ENCODE measurements around the gene MSANTD1.
A peak's percentile ranks its signal among the peaks of the same experiment; 100 is the strongest.

Gene MSANTD1

GRCh38 chr4:3248811-3249661, at the start of gene MSANTD1:
MSANTD1 (plus strand) TSS chr4:3249159; CDS start chr4:3249223, 64 bp downstream.
- no peak for DNase-seq (ENCODE audit: low read depth in 2 of 2, low spot score in 1 of 2)

- no peak for DNase-seq (ENCODE audit: low read depth in 2 of 2, low spot score in 1 of 2)
These were observed 49.1 kb upstream of the MSANTD1 start for GRCh38 chr4:3199653-3200422.

DNA sequence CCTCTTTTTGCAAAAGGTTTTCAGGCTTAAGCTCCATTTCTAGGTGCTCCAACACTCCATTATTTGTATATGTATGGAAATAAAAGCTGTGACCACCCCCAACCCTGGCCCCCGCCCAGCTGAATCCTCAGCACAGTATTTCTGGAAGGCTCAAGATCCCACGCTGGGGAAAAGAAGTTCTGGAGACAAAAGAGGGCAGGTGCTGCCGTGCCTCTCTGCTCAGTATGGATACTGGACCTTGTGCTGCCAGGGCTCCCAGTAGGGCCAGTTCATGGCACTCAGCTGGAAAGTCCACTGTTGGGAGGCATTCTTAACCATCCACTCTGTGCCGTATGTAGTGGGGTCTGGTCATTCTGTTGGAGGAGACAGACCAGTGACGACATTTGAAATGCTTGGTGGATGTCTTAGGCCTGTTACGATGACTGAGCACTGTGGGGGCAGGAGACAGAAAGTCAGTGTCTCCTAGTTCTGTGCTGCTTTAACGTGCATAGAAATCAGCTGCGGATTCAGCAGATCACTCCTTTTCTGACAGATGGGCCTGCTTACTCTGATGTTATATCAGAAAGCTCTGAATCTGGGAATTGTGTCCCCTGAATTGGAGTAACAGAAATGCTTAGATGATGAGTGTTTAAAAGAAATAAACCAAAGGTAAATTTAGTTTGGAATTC, 48.4 kb upstream of the MSANTD1 start:
- no peak for DNase-seq (ENCODE audit: low read depth in 2 of 2, low spot score in 1 of 2)

DNA sequence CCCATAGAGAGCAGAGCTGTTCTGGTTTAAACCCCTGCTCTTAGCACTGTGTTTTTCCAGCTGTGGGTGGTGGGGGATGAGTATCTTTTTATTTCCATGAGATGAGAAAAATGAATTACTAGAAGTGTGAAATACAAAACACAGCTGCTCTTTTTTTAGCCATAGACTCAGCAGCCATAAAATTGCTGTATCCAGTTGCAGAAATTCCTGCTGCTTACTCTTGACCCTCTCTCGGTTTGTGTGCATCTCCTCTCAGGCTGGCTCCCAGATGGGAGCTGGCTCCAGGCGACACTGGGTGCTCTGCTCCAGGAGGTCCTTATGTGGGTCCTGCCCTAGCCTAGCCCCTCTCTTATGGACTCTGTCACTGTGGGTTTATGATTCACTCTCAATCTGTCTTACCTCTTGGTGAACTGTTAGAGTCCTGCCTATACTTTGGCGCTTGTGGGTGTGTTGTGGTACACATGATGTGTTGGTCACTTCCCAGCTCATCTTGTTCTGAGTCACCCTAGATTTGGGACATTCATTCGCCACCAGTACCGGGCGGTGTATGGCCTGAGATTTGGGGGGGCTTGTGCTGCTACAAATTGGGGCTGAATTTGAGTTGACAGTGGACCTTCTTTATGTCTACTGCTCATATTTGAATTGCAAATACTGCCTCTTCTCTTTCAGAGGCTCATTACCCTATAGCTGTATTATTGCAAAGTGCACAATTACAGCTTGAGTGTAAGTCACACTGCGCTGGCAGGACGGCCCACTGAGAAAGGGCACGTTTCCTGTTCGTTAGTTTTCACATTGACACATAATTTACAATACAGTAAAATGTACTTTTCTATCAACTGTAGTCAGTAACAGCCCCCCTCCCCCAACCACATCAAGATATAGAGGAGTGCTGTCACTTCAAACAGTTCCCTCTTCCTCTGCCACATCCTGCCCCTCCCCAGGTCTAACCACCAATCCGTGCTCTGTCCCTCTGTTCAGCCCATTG, 46.9 kb upstream of the MSANTD1 start:
- DNase-seq (ENCODE audit: low read depth in 2 of 2, low spot score in 1 of 2): peak in 1 of 2 donors; percentile 45

DNA sequence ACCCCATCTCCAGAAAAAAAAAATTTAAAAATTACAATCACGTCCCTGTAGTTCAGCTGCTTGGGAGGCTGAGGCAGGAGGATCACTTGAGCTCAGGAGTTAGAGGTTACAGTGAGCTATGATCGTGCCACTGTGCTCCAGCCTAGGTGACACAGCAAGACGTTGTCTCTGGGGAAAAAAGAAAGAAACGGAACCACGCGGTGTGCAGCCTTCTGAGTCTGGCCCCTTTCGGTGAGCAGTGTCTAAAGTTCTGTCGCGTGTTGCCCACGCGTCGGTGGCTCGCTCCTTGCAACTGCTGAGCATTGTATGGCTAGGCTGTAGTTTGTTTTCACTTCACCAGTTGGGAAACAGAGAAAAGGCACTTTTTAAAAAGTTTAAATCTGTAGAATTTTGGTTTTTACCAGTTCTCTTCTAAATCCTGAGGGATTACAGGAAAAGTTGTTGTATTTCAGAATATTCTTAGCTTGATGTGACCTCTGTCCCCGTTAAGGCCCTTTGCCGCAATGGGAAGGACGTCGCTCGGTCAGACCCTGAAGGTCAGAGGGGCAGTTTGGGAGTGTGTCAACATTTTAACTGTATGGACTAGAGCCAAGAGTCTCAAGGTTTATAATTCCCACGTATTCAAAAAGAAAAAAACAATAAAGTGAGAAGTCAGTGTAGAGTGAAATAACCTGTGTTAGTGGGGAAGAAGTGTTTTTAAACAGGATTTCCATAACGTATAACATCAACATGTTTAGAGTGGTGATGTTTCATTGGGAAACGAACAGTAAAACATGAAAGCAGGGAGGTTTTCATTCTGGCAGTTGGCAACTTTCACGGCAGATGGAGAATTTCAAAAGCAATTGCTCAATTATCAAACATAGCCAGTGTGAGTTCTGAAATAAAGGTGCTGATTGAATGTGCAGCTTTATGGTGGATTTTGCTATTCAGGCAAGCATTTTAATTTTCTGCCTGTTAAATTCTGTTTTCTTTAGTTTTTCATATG, 45.8 kb upstream of the MSANTD1 start:
- DNase-seq (ENCODE audit: low read depth in 2 of 2, low spot score in 1 of 2): no peak

DNA sequence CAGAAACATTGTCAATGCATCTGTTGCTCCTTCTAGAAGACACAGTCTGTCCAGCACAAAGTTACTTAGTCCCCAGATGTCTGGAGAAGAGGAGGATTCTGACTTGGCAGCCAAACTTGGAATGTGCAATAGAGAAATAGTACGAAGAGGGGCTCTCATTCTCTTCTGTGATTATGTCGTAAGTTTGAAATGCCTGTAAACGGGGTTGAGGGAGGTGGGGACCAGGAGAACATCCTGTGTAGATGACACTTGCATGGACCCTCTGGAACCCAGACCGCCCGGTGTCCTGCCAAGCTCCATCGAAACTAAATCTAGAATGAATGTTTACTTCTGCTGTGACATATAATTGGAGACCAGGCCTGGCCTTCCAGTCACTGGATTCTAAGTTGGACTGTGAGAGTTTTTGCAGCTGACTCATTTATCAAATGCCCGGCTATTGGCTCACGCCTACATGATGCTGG, 45.0 kb upstream of the MSANTD1 start:
- DNase-seq (ENCODE audit: low read depth in 2 of 2, low spot score in 1 of 2): no peak

DNA sequence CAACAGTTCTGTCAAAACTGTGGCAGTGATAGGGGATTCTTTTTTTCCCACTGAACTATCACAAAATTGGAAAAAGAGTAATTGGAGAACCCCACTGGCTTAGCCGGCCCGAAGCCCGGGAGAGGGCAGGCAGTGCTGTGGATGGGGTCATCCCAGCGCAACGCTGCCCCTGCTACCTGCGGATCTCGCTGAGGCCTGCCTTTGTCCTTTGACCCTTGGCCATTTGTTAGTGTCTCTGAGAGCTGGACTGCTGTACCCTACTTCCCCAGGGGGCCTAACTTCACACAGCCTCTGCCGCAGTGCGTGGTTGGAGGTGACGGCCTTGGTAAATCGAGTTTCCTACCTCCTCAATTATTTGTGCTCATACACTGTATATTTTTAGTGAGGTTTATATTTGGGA, 43.0 kb upstream of the MSANTD1 start:
- no peak for DNase-seq (ENCODE audit: low read depth in 2 of 2, low spot score in 1 of 2)

DNA sequence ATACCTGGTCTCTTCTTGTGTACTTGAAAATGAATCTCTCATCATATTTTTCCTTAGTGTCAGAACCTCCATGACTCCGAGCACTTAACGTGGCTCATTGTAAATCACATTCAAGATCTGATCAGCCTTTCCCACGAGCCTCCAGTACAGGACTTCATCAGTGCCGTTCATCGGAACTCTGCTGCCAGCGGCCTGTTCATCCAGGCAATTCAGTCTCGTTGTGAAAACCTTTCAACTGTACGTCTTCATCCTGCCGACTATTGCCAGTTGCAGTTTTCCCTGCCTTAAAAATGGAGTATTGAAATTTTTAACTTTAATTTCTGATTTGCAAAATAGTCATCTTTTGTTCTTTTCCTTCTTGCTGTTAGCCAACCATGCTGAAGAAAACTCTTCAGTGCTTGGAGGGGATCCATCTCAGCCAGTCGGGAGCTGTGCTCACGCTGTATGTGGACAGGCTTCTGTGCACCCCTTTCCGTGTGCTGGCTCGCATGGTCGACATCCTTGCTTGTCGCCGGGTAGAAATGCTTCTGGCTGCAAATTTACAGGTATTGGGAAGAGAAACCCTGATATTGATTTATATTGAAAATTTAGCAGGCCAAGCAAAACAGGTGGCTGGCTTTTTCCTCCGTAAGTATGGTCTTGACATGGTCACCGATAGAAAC, 42.4 kb upstream of the MSANTD1 start:
- DNase-seq (ENCODE audit: low read depth in 2 of 2, low spot score in 1 of 2): no peak

GRCh38 chr4:3207531-3208037, 41.4 kb upstream of the MSANTD1 start:
- no peak for DNase-seq (ENCODE audit: low read depth in 2 of 2, low spot score in 1 of 2)

DNA sequence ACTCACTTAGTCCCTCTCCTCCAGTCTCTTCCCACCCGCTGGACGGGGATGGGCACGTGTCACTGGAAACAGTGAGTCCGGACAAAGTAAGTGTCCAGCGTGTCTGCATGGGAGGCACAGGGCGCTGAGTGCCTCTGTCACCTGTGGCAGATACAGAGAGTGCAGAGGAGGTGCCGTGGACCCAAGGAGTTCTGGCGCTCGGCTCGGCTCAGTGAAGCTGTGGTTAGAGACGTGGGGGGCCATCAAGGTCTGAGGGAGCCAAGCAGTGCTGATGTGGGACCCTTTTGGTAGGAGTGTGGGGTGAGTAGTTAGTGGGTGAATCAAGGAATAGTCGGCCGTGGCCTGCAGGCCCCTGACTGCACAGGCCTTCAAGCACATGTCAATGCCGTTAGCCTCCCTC, 40.1 kb upstream of the MSANTD1 start:
- DNase-seq (ENCODE audit: low read depth in 2 of 2, low spot score in 1 of 2): no peak

DNA sequence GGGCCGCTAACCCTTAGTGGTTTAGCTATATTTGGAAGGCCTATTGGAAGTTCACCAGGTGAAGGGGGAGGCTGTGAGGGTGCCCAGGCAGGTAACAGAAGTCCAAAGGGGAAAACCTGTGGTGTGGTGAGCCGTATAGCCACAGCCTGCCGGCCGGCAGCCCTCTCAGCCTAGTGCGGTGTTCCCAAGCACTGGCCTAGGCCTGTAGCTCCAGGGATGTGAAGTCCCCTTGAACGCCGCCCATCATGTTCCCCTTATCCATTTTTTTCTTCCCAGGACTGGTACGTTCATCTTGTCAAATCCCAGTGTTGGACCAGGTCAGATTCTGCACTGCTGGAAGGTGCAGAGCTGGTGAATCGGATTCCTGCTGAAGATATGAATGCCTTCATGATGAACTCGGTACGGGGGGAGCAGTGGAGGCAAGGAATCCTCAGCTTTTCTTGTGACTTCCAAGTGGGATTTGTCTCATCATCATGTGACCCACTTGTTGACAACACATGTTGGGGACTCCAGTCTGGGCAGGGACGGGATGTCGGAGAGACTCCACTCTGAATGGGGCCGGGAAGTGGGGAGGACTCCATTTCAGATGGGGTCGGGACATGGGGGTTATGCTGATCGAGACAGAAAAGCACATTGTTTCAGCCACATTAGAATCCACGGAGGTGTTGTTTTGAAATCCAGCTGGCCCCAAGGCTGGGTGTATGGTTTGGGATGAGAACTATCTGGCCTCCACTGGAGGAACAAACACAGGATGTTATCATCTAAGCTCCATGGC, 39.2 kb upstream of the MSANTD1 start:
- no peak for DNase-seq (ENCODE audit: low read depth in 2 of 2, low spot score in 1 of 2)

- DNase-seq (ENCODE audit: low read depth in 2 of 2, low spot score in 1 of 2): no peak
These were observed 38.5 kb upstream of the MSANTD1 start for GRCh38 chr4:3210467-3210866.

DNA sequence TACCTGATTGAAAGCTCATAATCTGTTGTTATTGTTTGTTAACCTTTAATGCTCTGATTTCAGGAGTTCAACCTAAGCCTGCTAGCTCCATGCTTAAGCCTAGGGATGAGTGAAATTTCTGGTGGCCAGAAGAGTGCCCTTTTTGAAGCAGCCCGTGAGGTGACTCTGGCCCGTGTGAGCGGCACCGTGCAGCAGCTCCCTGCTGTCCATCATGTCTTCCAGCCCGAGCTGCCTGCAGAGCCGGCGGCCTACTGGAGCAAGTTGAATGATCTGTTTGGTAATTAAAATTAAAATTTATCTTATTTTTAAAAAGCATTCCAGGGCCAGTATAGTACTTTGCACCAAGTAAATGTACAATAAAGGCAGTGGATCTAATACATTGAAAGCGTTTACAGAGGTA, 37.1 kb upstream of the MSANTD1 start:
- no peak for DNase-seq (ENCODE audit: low read depth in 2 of 2, low spot score in 1 of 2)

GRCh38 chr4:3212391-3213105, 36.4 kb upstream of the MSANTD1 start:
- DNase-seq (ENCODE audit: low read depth in 2 of 2, low spot score in 1 of 2): no peak

- no peak for DNase-seq (ENCODE audit: low read depth in 2 of 2, low spot score in 1 of 2)
These were observed 35.9 kb upstream of the MSANTD1 start for GRCh38 chr4:3213106-3213425.

- no peak for DNase-seq (ENCODE audit: low read depth in 2 of 2, low spot score in 1 of 2)
These were observed 35.2 kb upstream of the MSANTD1 start for GRCh38 chr4:3213661-3214250.

- no peak for DNase-seq (ENCODE audit: low read depth in 2 of 2, low spot score in 1 of 2)
These were observed 33.7 kb upstream of the MSANTD1 start for GRCh38 chr4:3215256-3215655.
